Left renal pelvis (tissue), 4 donors: ENCODE measurements around the gene KCNIP4. TPM values are rescaled to one million over a fixed set of nuclear protein-coding genes. Genes with fewer than 3 reads are reported as not detected.

ENCODE experiments used
- DNase-seq, 4 donors: peaks; one replicate each; pipeline ENCODE4 v3.0.0-alpha.2; 2013; ENCODE audit warnings: low read depth in 4 of 4, low spot score in 3 of 4
- polyA plus RNA-seq, 4 donors: library from polyadenylated mRNA; unstranded; fragments of 120-200 nt; gene quantifications; one replicate each; pipeline ENCODE4 v1.2.1, GENCODE V29; 2013; ENCODE audit not compliant: insufficient read length in 4 of 4

KCNIP4 gene
- polyA plus RNA-seq, 4 donors = 12.1 to 21.9 (median 16.0) TPM

DNA sequence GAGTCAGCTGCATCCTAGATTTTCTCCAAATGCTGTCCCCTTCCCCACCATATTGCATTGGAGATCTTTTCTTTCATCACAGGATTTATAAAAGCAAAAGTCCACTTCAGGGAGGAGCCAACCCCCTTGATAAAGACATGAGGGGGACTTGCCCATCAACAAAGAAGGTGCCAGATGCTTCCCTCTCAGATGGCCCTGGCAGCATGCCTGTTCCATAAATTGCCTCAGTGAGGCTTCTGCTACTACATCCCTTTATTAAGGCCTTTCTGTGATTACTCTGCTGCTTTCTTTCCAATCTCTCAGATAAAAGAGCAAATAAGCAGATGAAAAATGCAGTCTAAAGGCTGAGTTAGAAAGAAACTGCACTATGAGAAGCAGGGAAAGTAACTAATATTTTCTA is 736.7 kb downstream of the KCNIP4 start:
- DNase-seq = no peak

- DNase-seq = no peak
Measured at GRCh38 chr4:21209860-21210259, 738.7 kb downstream of the KCNIP4 start.

GRCh38 chr4:21205821-21206531 is 742.6 kb downstream of the KCNIP4 start:
- no peak for DNase-seq

- DNase-seq = no peak
Measured at GRCh38 chr4:21203416-21203815, 745.2 kb downstream of the KCNIP4 start.

GRCh38 chr4:21202959-21203358 is 745.6 kb downstream of the KCNIP4 start:
- DNase-seq = no peak

DNA sequence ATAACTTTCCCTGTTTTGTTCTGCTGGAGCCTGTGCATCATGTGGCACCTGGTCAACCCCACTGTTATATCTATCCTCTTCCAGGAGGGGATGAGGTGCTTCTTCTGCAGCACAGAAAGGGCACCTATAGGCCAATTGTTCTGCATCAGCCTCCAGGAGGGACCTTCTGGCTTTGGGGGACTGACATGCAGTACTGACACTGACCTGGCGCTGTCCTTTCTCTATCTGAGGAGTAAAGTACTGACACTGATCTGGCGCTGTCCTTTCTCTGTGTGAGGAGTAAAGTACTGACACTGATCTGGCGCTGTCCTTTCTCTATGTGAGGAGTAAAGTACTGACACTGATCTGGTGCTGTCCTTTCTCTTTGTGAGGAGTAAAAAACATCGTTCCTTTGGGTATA is 749.9 kb downstream of the KCNIP4 start:
- no peak for DNase-seq

DNA sequence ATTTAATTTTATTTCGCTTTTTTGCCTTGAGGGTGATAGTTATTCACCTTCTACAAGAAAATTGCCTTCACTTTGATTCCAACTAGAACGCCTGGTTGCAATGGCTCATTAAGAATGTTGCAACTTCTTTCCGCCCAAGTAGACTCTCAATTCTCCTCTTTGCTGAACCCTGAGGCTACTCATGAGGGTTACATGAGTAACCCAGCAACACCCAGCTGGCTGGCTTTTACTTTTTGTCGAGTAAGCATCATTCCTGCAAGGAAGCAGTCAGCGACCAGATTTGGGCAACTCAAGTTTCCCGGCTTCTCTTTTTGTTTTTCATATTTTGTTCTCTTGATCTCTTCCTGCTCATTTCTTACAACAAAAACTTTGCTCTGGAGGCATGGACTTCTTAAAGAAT is 752.9 kb downstream of the KCNIP4 start:
- DNase-seq = no peak

DNA sequence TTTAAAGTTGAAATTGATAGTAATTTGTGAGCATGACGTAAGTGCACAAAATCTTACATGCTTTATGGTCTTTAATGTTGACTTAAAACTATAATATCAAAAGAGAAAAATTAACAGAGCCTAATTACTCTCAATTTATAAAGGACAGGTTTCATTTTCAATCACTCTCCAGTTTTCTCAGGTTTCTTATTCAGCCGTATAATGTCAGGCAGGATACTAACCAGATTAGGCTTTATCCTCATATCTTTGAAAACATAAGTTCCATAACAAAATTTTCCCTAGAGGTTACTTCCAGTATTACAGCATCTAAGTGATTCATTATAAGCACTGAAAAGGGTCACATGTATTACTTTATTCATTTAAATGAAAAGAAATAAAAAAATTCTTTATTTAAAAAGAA is 756.2 kb downstream of the KCNIP4 start:
- no peak for DNase-seq

DNA sequence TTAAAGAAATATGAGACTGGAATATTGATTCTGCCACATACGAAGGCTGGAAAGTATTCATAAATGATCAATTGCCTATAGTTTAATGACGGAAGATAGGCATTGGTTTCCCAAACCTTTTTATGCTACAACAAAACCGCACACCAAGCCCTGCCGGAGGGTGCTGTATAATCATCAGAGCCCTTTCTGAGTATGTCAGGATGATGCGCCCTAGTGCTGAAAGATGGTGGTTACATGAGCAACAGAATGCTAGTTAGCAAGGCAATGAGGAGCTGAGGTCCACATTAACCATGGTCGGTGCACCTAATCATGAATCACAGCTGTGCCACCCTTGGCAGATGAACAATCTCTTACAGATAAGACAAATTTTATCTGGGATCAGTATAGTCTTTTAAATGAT is 757.3 kb downstream of the KCNIP4 start:
- no peak for DNase-seq

- no peak for DNase-seq
Measured at GRCh38 chr4:21184788-21185187, 763.8 kb downstream of the KCNIP4 start.

DNA sequence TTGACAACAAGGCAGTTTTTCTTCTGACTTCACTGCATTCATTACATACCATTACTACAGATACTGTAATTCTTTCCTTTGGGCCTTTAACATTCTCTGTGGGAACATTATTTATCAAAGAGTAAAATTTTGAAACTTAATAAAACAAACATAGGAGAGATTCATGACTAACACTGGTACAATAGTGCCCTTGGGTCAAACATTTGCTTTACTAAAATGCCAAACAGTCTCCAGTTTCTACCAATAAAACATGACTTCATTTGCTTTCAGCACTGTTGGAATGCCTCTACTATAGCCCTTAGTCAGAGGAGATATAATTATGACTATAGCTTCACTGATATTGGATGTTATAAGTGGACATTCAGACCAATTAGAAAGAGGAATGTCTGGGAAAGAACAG is 766.9 kb downstream of the KCNIP4 start:
- no peak for DNase-seq

DNA sequence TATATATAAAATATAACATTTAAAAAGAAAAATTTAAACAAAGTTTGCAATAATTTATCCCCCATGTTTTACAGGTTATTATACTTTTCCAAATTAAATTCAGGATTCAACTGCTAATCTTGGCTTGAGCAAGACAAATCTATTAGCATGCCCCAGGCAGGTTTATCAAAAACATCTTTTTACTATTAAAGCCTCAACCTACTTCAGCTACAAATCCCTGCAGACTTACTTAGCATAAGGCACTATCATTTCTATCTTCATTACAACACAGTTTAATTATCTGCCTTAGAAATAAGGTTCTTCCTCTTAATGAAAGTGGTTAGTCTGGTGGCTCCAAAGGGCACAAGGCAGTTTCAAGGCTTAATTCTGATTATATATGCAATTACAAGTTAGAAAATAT is 770.7 kb downstream of the KCNIP4 start:
- DNase-seq = no peak

GRCh38 chr4:21177092-21177491 is 771.5 kb downstream of the KCNIP4 start:
- no peak for DNase-seq

DNA sequence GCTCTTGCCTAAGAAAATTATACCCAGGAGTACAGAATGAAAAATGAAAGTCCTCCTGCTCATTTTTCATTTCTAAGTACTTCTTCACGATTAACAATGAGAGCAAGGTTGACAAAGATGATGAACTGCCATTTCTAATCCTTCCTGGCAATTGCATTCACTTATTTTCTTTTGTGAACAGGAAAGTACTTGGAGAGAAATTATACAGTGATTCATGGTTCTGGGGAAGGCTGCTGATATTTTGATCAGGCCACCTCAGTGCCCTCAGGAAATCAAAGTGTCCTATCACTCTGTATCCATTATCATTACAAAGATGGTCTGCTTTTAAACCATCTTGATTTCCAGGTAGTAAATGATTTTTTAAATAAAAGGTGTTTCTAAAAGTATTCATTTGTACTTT is 780.9 kb downstream of the KCNIP4 start:
- DNase-seq = no peak

DNA sequence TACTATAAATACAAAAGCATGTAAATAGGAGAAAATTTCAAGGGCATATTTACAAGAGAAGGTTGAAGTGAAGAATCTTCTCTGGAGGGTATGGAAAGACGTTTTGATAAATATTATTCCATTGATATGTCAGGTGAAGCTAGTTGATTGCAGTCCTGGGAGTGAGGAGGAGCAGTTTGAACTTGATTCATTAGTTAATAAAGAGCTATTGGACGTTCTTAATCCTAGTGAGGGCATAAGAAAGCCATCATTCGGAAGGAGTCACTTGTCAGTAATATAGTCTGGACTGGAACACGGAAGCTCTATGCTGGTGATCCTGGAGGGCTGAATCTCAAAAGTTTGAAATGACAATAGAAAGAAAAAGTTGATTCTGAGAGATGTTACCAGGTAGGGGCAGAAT is 793.2 kb downstream of the KCNIP4 start:
- DNase-seq = no peak

- DNase-seq = no peak
Measured at GRCh38 chr4:21139327-21139726, 809.2 kb downstream of the KCNIP4 start.

DNA sequence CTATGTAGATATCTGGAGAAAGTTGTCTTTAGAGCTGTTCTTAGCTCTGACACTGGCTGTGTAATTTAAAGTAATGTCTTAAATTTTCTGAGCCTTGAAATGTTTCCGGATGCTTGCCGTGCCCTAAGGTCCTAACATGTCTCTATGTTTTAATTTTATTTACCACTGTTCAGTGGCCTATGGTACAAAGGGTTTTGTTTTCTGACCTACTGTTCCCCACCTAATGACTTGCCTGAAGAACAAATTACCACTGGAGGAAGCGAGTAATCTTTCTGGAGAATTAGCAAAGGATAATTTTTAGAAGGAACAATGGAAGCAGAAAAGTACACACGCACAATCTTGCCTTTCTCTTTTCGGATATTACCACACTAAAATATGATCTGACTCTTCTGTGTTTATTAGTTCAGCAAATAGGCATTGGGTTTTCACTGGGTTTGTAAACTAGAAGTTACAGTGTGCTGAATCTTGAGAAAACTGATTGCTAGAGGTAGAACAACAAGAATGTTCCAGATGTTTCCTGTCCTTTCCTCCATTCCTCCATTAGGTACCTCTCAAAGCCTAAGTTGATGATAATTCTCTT is 812.4 kb downstream of the KCNIP4 start:
- DNase-seq = no peak

- DNase-seq = no peak
Measured at GRCh38 chr4:21134994-21135393, 813.6 kb downstream of the KCNIP4 start.

- no peak for DNase-seq
Measured at GRCh38 chr4:21130606-21131005, 818.0 kb downstream of the KCNIP4 start.

DNA sequence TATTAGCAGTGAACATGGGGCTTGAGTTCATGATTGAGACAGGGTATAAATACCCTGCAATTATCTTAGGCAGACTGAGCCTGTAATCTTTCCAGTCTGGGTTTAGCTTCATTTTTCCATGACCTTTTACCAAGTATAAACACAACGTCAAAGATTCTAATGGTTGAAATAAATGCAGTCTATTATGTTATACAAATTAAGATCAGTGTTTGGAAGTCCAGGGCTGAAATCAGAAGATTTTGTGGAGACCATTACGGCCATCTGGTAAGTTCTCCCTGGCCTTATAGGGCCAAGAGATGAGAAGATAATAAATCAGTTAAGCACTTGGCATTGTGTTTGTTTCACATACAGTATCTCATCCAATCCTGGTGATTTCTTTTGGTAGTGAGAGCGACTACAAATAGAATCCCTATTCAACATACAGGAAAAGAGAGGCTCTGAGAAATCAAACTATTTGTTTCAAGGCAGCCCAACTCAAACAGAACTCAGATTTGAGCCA is 822.5 kb downstream of the KCNIP4 start:
- no peak for DNase-seq

DNA sequence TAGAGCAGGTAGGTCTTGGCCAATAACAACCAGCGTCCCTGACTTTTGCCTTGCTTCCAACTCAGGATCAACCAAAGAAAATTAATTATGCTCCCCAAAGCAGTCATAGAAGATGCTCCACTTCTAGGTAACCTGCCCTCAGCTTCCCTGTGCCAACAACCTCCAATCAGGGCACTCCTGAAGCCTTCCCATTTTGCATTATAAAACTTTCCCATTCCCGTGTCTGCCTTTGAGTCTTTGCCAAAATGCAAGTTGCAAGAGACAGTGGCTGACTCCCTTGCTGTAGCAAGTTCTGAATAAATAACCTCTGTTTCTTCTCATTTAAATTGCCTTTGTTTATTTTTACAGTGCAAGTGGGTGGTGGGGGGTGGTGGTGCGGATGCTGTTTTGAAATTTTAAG is 830.3 kb downstream of the KCNIP4 start:
- DNase-seq = no peak

- no peak for DNase-seq
Measured at GRCh38 chr4:21117541-21118180, 830.9 kb downstream of the KCNIP4 start.
